Activated T-helper 1 cell treated with Interleukin-2 at 50 U/mL for 16 hours (primary cell): ENCODE measurements around the gene TSLP.

Experiments
- DNase-seq: peaks from one replicate; pipeline ENCODE4 v3.0.0-alpha.2; 2020; ENCODE audit warnings: low read depth

Gene TSLP

GRCh38 chr5:111071413-111071812 is at the start of gene TSLP:
TSLP (plus strand) TSS chr5:111071713; CDS start chr5:111071891, 178 bp downstream.
- DNase-seq: no peak

DNA sequence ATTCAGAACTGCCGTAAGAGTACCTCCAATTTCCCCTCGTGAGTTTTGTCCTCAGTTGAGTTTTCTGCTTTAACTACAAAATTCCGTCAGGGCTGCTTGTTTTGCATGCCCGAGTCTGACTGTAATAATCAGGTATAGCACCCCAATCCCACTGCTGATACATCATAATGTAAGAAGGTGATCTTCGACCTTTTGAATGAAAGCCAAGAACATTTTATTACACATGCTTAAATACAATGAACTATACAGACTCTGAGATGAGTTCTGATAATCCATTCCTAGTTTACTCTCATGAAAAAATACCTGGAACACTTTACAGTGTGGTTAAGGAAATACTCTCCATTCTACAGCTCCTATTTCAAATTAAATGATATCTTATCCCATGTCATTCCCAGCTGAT is 49.2 kb upstream of the TSLP start:
- DNase-seq: no peak

DNA sequence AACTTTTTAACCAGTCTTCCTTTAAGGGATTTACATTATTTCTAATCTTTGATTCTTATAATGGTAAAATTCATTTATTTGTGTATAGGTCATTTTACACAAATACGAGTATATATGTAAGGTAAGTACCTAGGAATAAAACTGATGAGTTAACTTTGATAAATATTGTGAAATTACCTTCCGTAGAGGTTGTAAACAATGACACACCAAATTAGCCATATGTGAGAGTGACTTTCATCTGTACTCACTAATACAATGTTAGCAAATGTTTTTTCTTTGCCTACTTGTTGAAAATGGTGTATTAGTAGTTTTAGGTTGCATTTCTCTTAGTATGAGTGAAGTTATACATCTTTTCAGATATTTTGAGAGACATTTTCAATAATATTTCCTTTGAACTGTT is 42.6 kb upstream of the TSLP start:
- DNase-seq: no peak

- no peak for DNase-seq
These were observed 27.6 kb upstream of the TSLP start for GRCh38 chr5:111043712-111044506.

DNA sequence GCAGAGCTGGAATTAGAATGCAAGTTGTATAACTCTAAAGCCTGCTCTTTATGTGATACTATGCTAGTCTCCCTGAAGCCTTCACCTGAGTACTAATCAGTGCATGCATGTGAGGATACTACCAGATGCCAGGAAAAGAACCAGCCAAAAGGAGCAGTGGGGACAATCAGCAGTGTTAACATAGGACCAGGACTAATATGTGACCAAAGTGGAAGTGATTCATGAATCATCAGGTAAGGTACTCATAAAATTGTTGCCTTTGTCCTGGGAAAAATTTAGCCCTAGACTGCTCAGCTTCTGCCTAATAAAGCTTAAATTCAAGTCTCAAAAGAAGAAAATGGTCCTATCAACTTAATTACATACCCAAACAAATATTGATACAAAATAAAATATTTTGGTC is 13.4 kb upstream of the TSLP start:
- no peak for DNase-seq

DNA sequence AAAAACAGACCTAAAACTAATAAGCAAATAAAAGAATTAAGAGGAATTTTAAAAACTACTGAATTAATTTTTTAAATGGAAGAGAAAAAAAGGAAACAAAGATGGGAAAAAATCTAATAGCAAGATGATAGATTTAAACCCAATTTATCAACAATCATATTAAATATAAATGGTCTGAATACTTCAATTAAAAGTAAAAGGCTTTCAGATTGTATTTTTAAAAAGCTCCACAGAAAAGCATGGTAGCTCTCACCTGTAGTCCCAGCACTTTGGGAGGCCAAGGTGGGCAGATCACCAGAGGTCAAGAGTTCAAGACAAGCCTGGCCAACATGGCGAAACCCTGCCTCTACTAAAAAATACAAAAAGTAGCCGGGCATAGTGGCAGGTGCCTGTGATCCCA is 11.3 kb upstream of the TSLP start:
- DNase-seq: no peak

GRCh38 chr5:111061618-111062017 is 9.9 kb upstream of the TSLP start:
- no peak for DNase-seq

- no peak for DNase-seq
These were observed 7.7 kb upstream of the TSLP start for GRCh38 chr5:111063709-111064322.

DNA sequence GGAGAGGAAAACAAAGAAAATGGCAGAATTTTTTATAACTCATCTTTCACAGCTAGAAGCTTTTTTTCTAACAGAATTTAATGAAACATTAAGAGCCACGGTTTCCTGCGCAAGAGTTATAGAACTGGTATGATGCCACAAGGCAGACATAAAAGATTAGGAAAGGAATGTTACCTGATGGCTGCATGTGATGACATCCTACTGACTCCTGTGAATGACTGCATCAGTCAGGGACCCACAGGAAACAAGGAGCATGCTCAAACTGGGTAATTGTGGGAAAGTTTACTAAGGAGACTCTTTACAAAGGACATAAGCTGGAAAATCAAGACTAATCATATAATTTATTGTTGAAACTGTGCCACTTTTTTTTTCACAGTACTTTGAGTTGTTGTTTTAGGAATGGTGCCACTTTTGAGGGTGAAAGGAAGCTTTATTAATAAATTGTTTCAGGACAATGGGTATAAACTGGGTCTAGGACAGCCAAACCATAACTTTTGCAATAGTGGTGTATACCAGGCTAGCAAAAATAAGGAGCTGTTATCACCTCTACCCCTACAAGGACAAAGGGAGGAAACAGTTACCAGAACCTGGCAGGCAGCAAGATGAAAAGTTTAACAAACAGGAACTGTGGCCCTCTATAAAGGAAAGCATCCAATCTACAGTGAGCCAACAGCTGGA is 5.1 kb upstream of the TSLP start:
- DNase-seq: no peak

DNA sequence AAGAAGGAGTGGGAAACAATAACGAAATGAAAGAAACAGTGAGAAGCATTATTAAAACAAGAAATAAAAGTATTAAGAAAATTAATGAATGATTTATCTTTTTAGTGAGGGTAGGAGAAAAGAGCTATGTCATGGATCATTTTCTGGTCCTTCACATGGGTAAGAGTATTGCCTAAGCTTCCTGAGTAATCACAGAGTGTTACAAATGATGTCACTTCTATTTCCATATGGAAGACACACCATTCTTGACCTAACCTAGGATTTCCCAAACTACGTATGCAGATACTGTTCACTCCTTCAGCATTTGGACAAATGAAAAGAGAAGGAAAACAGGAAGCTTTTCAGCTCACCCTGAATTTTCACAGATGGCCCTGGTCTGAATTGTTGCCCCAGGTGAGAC is 3.3 kb upstream of the TSLP start:
- DNase-seq: no peak

GRCh38 chr5:111069839-111070238 is 1.7 kb upstream of the TSLP start:
- no peak for DNase-seq

DNA sequence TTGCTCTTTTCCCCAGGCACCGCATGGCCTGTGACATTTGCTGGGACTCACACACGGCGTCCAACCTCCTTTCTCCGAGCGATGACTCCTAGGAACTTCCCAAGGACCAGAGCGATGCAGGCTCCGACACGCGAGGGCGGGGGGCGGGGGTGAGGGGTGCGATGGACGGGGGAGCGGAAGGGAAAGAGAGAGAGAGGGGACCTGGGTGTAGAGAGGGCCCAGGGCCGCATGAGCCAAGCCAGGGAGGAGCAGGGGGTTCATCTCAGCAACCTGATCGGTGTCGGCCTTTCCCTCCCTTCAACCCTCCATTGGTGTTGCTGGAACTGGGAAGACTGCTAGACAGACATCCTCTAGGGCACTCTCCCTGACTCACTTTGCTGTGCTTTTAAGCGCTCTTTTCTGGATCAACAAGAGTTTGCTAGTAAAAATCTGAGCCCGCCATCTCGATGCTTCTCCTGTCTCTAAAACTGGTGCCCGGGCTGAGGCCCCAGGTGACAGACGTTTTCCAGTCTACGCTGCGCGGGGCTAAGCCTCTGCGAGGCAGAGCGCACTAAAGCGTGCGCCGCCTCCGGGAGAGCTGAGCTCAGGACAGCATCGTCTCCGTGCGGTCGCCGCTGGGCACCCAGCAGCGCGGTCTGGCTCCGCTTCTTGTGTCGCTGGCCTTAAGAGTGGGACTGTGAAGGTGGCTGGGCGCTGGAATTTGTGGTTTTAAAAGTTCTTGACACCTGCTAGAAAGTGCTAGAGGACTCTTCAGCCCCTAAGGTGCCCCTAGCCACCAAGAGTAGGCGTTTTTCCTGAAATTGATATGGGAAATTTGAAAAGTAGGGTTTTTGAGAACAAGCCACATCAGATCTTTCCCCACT is 1.0 kb upstream of the TSLP start:
- no peak for DNase-seq

GRCh38 chr5:111072949-111073682 is 1.6 kb downstream of the TSLP start:
- peak; percentile 9 for DNase-seq

- no peak for DNase-seq
These were observed 2.7 kb downstream of the TSLP start for GRCh38 chr5:111074244-111074643.

DNA sequence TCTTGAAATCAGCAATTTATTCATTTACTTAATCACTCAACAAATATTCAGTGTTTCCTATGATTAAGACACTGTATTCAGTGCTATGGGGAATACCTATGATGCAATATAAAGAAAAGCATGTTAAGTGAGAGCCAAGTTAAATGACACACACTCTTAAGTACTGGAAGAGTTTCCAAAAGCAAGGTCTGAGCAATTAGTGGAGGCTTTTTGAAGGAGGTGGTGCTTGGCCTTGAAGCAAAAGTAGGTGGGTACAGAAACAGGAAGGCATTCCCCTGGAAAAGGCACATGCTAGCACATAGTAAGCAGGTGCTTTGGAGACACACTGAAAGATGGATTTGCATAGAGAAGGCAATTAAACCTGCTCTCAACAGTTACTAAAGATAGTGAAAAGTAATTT is 4.0 kb downstream of the TSLP start:
- no peak for DNase-seq

DNA sequence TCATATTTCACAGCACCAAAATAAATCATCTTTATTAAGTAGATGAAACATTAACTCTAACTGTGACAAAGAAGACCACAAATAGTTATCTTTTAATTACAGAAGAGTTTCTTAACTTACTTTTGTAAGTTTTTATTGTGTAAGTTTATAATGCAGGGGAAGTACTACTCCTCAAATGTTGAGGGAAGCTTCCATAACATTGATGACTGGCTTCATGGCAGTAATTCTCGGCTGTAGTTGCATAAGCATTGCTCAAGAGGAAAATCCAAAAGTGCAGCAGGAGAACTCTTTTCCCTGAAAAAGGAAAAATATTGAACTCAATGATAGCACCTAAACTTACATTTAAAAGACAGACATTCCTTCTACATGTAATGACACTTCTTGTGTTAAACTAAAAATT is 4.6 kb downstream of the TSLP start:
- no peak for DNase-seq

DNA sequence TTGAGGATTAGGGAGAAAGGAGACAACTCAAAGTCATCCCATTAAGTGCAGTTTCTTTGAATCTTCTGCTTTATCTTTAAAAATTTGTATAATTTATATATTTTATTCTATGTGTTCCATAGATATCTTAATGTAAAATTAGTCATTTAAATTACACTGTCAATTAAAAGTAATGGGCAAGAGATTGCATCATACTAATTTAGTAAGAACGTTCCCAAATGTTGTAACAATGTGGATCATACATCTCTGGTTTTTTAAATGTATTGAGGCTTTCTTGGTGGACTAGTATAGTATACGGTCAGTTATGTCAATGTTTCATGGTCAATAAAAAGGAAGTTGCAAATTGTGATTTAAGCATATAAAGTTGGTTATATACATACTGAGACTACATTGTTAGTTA is 6.2 kb downstream of the TSLP start:
- DNase-seq: no peak

DNA sequence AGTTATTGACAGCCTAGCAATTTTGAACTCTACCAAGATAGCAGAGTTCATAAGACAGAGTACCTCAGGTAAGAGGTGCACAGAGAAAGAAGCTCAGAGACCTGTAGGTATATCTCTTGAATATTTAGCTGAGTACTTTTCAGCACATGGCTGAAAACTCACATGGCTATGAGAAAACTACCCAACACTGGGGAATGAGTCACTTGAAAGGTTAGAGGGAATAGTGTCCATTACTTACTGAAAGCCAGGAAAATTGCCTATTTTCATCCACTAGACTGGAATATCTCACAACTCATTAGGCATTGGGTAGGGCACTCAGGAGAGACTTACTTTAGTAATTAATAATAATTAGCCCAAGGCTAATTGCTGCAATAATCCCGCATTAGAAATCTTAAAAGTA is 8.3 kb downstream of the TSLP start:
- no peak for DNase-seq

- no peak for DNase-seq
These were observed 11.8 kb downstream of the TSLP start for GRCh38 chr5:111083323-111083722.

DNA sequence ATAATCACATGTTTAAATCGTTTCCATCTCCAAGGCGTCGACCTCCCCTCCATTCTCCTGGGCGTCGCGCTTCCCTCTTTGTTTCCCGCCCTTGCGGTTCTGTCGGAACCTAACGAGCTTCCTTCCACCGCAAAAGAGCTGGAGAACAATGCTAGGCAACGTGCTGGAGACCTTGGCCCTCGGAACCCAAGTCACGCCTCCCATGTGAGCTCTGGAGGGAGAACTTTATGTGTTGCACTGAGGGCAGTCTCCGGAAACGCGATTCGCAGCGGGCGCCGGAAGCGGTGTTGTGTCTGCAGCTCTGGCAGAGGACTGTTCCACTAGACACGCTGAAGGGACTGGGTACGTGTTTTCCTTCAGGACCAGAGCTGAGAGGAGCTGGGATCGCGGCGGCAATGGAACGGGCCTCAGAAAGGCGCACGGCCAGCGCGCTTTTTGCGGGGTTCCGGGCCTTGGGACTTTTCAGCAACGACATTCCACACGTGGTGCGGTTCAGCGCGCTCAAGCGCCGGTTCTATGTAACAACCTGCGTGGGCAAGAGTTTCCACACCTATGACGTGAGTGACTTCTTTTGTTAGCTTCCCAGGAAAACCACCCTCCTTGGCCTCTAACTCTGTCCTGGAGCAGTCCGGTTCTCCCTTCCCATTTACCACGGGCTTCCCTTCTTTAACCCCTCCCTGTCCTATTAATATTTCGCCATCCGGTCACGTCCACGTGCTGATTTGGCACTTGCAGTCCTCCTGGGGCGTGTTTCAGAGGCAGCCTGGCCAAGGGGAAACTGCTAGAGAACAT is 20.7 kb downstream of the TSLP start, which contains the start of gene WDR36:
Gene WDR36 (plus strand): TSS at position 287 of the 792 bp plus-strand sequence. CDS start 109 bp downstream, at position 396.
- DNase-seq: peak; percentile 78

DNA sequence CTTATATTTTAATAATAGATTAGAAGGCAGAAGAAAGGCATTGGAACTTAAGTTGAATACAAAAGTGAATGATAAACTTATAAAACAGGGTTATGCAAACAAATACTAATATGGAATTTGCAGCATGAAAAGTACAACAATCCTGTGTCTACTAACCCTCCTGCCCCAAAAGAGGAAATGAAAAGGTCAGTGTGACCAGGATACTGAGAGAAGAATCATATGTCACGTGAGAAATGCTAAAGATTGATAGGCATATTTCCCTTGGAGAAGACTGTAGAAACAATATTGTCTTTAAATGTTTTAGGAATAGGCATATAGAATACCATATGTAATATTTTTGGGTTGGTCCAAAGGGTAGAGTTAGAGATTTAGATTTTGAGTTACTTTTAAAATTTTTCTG is 24.5 kb downstream of the TSLP start:
- DNase-seq: no peak
